OCI-M2 (cell line): ENCODE results near the gene MB21D2.

Experiments
- DNase-seq: peaks from one replicate; lab custom pipeline; 2025; ENCODE audit not compliant: unreplicated experiment; lab: John Stamatoyannopoulos, UW

The MB21D2 gene

GRCh38 chr3:192923731-192924130, 6.1 kb upstream of the MB21D2 start:
- DNase-seq = no peak

DNA sequence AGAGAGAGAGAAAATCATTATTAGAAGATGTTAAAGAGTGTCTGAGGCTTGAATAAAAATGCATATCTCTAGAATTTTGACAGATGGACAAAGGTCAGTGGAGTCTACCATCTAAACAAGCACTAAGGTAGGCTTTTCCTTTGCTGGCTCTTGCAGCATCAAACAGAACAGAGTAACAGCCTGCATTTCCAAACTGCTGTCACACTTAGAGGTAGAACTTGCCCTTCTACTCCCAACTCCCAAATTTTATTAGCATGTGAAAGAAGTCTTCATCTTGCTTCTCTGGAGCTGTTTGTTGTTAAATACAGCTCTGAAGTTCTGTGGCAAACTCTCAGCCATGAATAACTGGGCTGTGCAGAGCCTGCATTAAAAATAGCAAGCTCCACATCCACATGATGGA, 4.1 kb upstream of the MB21D2 start:
- no peak for DNase-seq

- no peak for DNase-seq
Observed at GRCh38 chr3:192920411-192920810, 2.8 kb upstream of the MB21D2 start.

- no peak for DNase-seq
Observed at GRCh38 chr3:192919901-192920300, 2.2 kb upstream of the MB21D2 start.

GRCh38 chr3:192918275-192918588, 576 bp upstream of the MB21D2 start:
- no peak for DNase-seq

DNA sequence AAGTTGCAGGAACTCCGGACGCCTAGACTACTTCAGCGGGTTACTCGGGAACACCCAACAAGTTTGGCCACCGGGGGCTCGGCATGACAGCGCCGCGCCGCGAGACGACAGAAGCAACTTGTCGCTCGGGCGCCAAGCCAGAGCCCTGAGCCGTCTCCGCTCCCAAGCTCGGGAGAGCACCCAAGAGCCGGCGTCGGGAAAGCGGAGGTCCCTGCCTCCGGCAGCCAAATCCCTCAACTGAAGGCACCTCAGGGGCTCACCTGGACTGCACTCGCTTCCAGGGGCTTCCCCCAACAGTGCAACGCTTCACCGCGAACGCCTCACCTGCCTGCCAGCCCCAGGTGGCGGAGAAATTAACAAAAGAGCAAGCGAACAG, 640 bp downstream of the MB21D2 start:
- no peak for DNase-seq

DNA sequence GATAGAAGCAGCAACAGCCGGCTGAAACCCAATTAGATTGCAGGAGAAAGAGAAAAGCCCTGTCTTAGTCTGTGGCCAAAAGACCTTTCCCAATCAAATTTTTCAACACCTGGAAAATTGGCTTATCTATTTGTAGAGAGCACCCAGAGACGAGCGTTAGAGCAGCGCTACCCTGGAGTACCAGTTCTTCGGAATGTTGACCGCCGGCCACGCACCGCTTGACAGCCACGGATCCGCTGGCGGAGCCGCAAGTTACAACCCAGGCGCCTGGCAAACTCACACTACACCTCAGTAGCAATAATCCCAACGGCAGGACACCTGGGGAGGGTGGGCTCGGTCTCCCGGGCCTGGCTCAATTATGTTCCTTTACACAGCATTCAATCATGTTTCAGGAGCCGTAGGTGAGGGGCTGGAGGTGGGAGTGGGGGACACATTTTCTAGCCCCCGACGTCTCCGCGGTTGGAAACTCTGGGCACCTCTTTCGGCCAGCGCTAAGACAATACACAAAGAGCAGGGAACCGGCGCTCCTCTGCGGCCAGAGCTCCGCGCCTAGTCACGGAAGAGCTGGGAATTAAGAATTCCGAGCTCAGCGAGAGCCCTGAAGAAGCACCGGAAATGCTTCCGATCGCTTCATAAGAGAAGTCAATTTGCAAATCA, 1.2 kb downstream of the MB21D2 start:
- DNase-seq = no peak

GRCh38 chr3:192915722-192916121, 1.9 kb downstream of the MB21D2 start:
- no peak for DNase-seq

DNA sequence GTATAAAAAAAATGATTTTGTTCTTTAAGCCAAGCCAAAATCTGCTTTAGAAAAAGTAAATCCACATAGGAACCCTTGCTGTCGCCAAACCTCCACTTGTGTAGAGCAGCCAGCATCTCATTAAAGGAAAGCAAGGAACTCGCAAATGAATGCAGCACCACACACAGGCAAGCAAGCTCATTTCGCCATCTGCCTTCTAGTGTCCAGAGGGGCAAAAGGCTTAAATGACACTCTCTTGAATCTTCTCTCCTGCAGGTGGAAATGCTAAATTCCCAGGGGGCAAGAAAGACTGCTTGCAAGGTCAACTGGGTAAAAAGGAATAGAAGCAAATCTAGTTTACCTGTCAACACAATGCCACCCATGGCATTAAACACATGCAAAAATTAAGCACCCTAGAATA, 2.4 kb downstream of the MB21D2 start:
- no peak for DNase-seq

GRCh38 chr3:192914848-192915247, 2.8 kb downstream of the MB21D2 start:
- no peak for DNase-seq

DNA sequence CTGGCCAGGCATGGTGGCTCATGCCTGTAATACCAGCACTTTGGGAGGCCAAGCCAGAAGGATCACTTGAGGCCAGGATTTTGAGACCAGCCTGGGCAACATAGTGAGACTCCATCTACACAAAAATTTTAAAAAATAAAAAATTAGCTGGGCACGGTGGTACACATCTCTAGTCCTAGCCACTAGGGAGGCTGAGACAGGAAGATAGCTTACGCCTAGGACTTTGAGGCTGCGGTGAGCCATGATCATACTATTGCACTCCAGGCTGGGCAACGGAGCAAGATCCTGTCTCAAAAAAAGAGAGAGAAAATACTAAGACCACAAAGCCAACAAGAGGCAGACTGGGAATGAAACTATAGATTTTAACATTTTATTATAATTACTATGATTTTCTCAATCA, 4.1 kb downstream of the MB21D2 start:
- DNase-seq = no peak

DNA sequence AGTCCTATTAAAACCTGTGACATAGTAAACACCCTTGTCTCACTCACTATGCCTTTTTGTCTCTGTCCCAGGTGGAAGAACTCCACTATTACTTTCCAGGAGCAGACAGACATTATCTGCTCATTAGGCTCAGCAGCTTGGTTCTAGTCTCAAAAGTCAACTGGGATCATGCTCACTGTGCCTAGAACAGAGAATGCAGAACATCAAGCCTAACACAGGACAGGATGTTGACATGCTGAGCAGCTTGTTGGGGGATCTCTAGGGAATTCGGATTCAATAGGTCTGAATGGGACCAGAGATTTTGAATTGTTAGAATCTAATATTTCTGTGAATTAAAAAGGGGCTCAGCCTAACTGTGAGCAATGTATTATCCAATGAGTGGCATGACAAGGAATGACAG, 6.4 kb downstream of the MB21D2 start:
- no peak for DNase-seq

- DNase-seq = no peak
Observed at GRCh38 chr3:192907784-192908183, 9.9 kb downstream of the MB21D2 start.

- DNase-seq = no peak
Observed at GRCh38 chr3:192906940-192907339, 10.7 kb downstream of the MB21D2 start.

- no peak for DNase-seq
Observed at GRCh38 chr3:192905980-192906678, 11.5 kb downstream of the MB21D2 start.

GRCh38 chr3:192904632-192905289, 12.9 kb downstream of the MB21D2 start:
- no peak for DNase-seq

DNA sequence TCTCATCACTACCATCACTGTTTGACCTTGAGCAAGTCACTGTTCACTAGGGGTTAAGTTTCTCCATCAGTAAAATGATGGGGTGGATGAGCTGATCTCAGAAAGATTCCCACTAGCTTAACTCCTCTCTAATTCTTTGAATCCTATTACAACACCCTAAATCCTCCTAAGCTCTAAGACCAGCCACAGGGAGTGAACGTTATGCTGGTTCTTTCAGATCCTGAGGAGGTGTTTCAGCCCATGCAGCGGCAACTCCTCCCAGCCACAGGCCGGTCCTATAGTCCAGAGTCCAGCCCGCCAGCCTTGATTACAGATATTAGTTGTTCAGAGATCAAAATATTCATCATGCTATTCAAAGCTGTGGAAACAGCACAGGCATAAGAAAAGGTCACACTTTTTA, 15.1 kb downstream of the MB21D2 start:
- no peak for DNase-seq

DNA sequence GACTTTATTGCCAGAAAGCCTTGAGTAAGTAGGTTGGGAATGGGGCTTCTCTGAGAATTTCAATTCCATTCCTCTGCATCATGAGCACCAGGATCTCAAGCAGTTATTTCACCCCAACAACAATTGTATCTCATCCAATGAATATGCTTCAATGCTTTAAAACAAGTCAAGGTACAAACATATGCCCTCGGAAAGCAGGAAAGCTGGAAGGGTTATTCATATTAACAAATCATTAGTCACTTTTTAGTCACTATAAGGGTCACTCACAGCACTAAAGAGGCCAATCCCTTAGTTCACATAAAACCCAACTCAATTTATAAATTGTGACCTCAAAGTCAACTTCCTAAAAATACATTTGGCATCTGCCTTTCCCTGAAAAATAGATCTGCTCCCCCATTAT, 16.2 kb downstream of the MB21D2 start:
- DNase-seq = no peak

GRCh38 chr3:192899540-192899982, 18.1 kb downstream of the MB21D2 start:
- DNase-seq = no peak

- no peak for DNase-seq
Observed at GRCh38 chr3:192897005-192897404, 20.7 kb downstream of the MB21D2 start.

DNA sequence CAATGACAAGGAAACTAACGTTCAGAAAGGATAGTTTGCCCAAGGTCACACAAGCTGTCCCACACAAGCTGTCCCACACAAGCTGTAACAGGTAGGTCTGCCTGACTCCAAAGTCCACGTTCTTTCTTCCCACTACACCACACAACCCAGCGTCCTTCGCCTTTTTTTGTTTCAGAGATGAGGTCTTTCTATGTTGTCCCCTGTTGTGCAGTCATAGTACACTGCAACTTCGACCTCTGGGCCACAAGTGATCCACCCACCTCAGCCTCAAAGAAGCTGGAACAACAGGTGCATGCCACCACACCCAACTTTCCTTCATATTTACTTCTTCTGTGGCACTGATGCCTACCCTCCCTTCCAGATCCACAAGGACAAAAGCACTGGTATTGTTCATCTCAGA, 21.4 kb downstream of the MB21D2 start:
- DNase-seq = no peak

- DNase-seq = no peak
Observed at GRCh38 chr3:192894676-192895075, 23.0 kb downstream of the MB21D2 start.
